ENCODE measurements around the gene OXNAD1. TPM values are rescaled to one million over a fixed set of nuclear protein-coding genes. Genes with fewer than 3 reads are reported as not detected.
"Not testable (repeated sequence)": the region's sequence is repeated elsewhere in the genome, so short reads cannot be mapped to it uniquely, and the experiment has no call there.

Gene OXNAD1
- total RNA-seq, 2 donors from 2014 or later: 16.2 to 16.3 TPM

GRCh38 chr3:16307832-16308531 lies 43.0 kb downstream of the OXNAD1 start:
- TF ChIP-seq POLR2AphosphoS5 (IDR thresholded peaks at IDR 0.05) (no peak), POLR2A (IDR thresholded peaks at IDR 0.05) (no peak), CTCF (IDR thresholded peaks at IDR 0.05) (no peak)
- Histone ChIP-seq H3K9me3 (no peaks in the 10 kb centered on the region), H3K27ac (no peak overlapping the region), H3K27me3 (replicated peaks; ENCODE audit: insufficient read depth) (no peaks in the 10 kb centered on the region), H3K4me3 (no peak overlapping the region), H3K36me3 (no peaks in the 10 kb centered on the region), H3K4me1 (replicated peaks) (no peaks in the 10 kb centered on the region)
- 83% methylated on average over 5 of the region's 5 CpGs for WGBS
- intact Hi-C loops (cut with DNase I): no loop called here
- DNase-seq (ENCODE audit: low spot score): no peak

- WGBS: 58% methylated on average over 1 of the region's 1 CpG
- Histone ChIP-seq H3K4me3 (no peak overlapping the region), H3K4me1 (replicated peaks) (no peaks in the 10 kb centered on the region), H3K27ac (no peak overlapping the region), H3K27me3 (replicated peaks; ENCODE audit: insufficient read depth) (no peaks in the 10 kb centered on the region), H3K9me3 (no peaks in the 10 kb centered on the region), H3K36me3 (no peaks in the 10 kb centered on the region)
- DNase-seq (ENCODE audit: low spot score): no peak
- intact Hi-C loops (cut with DNase I): no loop called here
- TF ChIP-seq POLR2A (IDR thresholded peaks at IDR 0.05): no peak
Observed at GRCh38 chr3:16308727-16309126, 43.7 kb downstream of the OXNAD1 start.

DNA sequence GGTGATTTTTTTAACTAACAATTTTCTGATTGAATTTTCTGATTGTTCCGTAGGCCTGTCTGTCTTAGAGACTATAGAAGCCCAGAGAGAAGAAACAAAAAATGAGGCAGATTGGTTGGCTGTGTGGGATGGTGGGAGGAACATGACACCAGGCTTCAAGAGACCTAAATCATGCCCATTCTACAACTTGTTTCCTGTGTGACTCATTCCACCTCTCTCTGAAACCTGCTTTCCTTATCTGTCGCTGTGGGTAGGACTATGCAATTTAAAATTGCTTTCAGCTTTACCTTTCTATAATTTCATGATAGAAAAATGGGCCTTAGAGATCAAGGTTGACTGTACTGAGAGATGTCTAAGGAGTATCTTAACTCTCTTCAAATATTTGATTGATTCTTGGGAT lies 44.5 kb downstream of the OXNAD1 start:
- TF ChIP-seq POLR2AphosphoS5 (IDR thresholded peaks at IDR 0.05) (no peak), CTCF (IDR thresholded peaks at IDR 0.05) (no peak), POLR2A (IDR thresholded peaks at IDR 0.05) (no peak)
- H3K36me3 ChIP-seq: no peaks in the 10 kb centered on the region
- 79% methylated on average over 1 of the region's 2 CpGs for WGBS
- DNase-seq (ENCODE audit: low spot score): no peak
- no peak overlapping the region for H3K4me3 ChIP-seq
- H3K9me3 ChIP-seq: no peaks in the 10 kb centered on the region
- no peaks in the 10 kb centered on the region for H3K27me3 ChIP-seq (replicated peaks; ENCODE audit: insufficient read depth)
- no peaks in the 10 kb centered on the region for H3K4me1 ChIP-seq (replicated peaks)
- H3K27ac ChIP-seq: no peak overlapping the region
- intact Hi-C loops (cut with DNase I): no loop called here

DNA sequence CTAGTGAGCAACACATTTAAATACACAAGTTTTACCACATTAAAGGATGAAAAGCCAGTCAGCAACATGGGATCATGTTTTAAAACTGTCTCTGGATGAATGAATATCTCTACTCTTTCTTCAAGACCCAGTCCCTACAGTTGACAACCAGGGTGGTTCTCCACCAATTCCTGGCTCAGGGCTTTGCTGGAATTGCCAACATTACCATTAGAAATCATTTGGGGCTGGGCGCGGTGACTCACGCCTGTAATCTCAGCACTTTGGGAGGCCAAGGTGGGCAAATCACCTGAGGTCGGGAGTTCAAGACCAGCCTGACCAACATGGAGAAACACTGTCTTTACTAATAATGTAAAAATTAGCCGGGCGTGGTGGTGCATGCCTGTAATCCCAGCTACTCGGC lies 45.5 kb downstream of the OXNAD1 start:
- H3K27me3 ChIP-seq (replicated peaks; ENCODE audit: insufficient read depth); H3K9me3 ChIP-seq; H3K36me3 ChIP-seq; H3K4me1 ChIP-seq (replicated peaks); H3K4me3 ChIP-seq; DNase-seq (ENCODE audit: low spot score); intact Hi-C loops (cut with DNase I); H3K27ac ChIP-seq: not testable (repeated sequence)
- 98% methylated on average over 7 of the region's 7 CpGs for WGBS

DNA sequence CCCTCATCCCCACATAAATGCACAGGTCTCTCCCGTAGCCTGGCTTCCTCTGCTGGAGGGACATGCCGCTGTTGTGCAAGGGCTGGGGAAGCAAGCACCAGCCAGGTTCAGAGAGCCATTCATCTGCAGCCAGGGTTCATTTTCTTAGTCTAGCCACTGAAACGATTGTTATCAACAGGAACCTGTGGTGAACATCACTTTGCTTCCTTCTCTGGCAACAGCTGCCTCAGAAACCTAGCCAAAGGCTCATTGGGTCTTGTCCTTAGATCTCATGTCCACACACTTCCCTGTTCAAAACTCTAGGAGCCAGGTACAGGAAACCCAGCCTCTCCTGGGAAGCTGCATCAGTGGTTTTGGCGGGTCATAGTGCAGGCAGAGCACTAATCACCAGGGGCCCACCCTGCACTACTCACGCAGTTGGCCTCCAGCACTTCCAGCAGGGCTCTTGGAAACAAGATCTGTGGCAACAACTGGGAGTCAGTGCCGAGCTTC lies 47.0 kb downstream of the OXNAD1 start:
- Histone ChIP-seq H3K27me3 (replicated peaks; ENCODE audit: insufficient read depth) (no peaks in the 10 kb centered on the region), H3K36me3 (no peaks in the 10 kb centered on the region), H3K9me3 (no peaks in the 10 kb centered on the region), H3K4me1 (replicated peaks) (no peaks in the 10 kb centered on the region), H3K27ac (no peak overlapping the region), H3K4me3 (no peak overlapping the region)
- intact Hi-C loops (cut with DNase I): no loop called here
- TF ChIP-seq POLR2AphosphoS5 (IDR thresholded peaks at IDR 0.05) (no peak), CTCF (IDR thresholded peaks at IDR 0.05) (no peak), POLR2A (IDR thresholded peaks at IDR 0.05) (no peak)
- no peak for DNase-seq (ENCODE audit: low spot score)
- 69% methylated on average over 6 of the region's 6 CpGs for WGBS
